Peyer's patch (tissue), 4 donors: ENCODE results near the gene KLHL30. TPM values are rescaled to one million over a fixed set of nuclear protein-coding genes. Genes with fewer than 3 reads are reported as not detected.

Source experiments
- DNase-seq, 3 donors: peaks; one replicate each; pipeline ENCODE4 v3.0.0-alpha.2; 2017 to 2019
- H3K27ac ChIP-seq, 4 donors: fragments of 200-600 bp; sonication (generic); one replicate each; pipeline ENCODE4 v1.5.1; 2016 to 2019
- H3K27me3 ChIP-seq, 2 donors: fragments of 200-600 bp; sonication (generic); one replicate each; pipeline ENCODE4 v1.5.1; 2019
- H3K36me3 ChIP-seq, 3 donors: fragments of 200-600 bp; sonication (generic); one replicate each; pipeline ENCODE4 v1.5.1; 2016 to 2019
- H3K4me1 ChIP-seq, 4 donors: fragments of 200-600 bp; sonication (generic); one replicate each; pipeline ENCODE4 v1.5.1; 2016 to 2019
- H3K4me3 ChIP-seq, 4 donors: fragments of 200-600 bp; sonication (generic); 1 replicate in 3 of 4; 2 replicates in 1 of 4; pipeline ENCODE4 v1.5.1; 2016 to 2019; ENCODE audit warnings: mild to moderate bottlenecking in 1 of 4
- H3K9me3 ChIP-seq, 4 donors: fragments of 200-600 bp; sonication (generic); one replicate each; pipeline ENCODE4 v1.5.1; 2016 to 2019; ENCODE audit warnings: mild to moderate bottlenecking in 1 of 4
- POLR2A ChIP-seq, 2 donors: fragments of 450-650 bp; IDR thresholded peaks; one replicate each; pipeline ENCODE4 v1.5.1; 2017; ENCODE audit warnings: antibody characterized with exemption in 2 of 2, mild to moderate bottlenecking in 2 of 2, moderate library complexity in 2 of 2
- total RNA-seq, 4 donors: library from RNA; depleted of rRNA; stranded (reverse); fragments of >200 nt; gene quantifications; one replicate each; pipeline ENCODE4 v1.1.0, GENCODE V29; 2016
- TF ChIP-seq, protein P1 (sequence below), 6 experiments: fragments of 450-650 bp in 4 of 6; fragments of 200-600 bp in 2 of 6; sonication (generic) in 1 of 6; IDR thresholded peaks; one replicate each; pipeline ENCODE4 v1.5.1; 2017 to 2019; ENCODE audit warnings: antibody characterized with exemption in 6 of 6, mild to moderate bottlenecking in 3 of 6, moderate library complexity in 1 of 6

KLHL30 gene
- total RNA-seq, 4 donors from 2014 or later, result 0.27 to 0.28 TPM; not detected in 2

GRCh38 chr2:238160206-238161129 lies 22.0 kb downstream of the KLHL30 start:
- peaks cover 0 to 23% of the 10 kb centered on the region in 2 donors for H3K27me3 ChIP-seq
- no peaks in the 10 kb centered on the region for H3K36me3 ChIP-seq
- H3K27ac ChIP-seq, result no peak overlapping the region
- H3K4me1 ChIP-seq, result peaks cover 0 to 31% (median 14%) of the 10 kb centered on the region in 4 donors
- TF ChIP-seq POLR2A (IDR thresholded peaks at IDR 0.05), result no peak
- TF ChIP-seq, protein P1, sequence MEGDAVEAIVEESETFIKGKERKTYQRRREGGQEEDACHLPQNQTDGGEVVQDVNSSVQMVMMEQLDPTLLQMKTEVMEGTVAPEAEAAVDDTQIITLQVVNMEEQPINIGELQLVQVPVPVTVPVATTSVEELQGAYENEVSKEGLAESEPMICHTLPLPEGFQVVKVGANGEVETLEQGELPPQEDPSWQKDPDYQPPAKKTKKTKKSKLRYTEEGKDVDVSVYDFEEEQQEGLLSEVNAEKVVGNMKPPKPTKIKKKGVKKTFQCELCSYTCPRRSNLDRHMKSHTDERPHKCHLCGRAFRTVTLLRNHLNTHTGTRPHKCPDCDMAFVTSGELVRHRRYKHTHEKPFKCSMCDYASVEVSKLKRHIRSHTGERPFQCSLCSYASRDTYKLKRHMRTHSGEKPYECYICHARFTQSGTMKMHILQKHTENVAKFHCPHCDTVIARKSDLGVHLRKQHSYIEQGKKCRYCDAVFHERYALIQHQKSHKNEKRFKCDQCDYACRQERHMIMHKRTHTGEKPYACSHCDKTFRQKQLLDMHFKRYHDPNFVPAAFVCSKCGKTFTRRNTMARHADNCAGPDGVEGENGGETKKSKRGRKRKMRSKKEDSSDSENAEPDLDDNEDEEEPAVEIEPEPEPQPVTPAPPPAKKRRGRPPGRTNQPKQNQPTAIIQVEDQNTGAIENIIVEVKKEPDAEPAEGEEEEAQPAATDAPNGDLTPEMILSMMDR (IDR thresholded peaks at IDR 0.05), result peak in 1 of 6 experiments; percentile 16
- H3K9me3 ChIP-seq, result no peaks in the 10 kb centered on the region
- peak overlapping the region in 1 of 4 donors; percentile 2 for H3K4me3 ChIP-seq
- DNase-seq, result peak in 2 of 3 donors; percentile 34 to 50

GRCh38 chr2:238161291-238162051 lies 23.0 kb downstream of the KLHL30 start:
- peak in 1 of 3 donors; percentile 42 for DNase-seq
- no peak for TF ChIP-seq POLR2A (IDR thresholded peaks at IDR 0.05)
- TF ChIP-seq, protein P1 (IDR thresholded peaks at IDR 0.05), result no peak
- H3K4me3 ChIP-seq, result no peak overlapping the region
- no peaks in the 10 kb centered on the region for H3K9me3 ChIP-seq
- H3K4me1 ChIP-seq, result peaks cover 0 to 31% (median 14%) of the 10 kb centered on the region in 4 donors
- no peaks in the 10 kb centered on the region for H3K36me3 ChIP-seq
- no peak overlapping the region for H3K27ac ChIP-seq
- H3K27me3 ChIP-seq, result peaks cover 0 to 23% of the 10 kb centered on the region in 2 donors

GRCh38 chr2:238162251-238162845 lies 23.9 kb downstream of the KLHL30 start:
- H3K4me1 ChIP-seq, result peaks cover 0 to 31% (median 14%) of the 10 kb centered on the region in 4 donors
- DNase-seq, result peak in 1 of 3 donors; percentile 43
- H3K4me3 ChIP-seq, result no peak overlapping the region
- peaks cover 0 to 23% of the 10 kb centered on the region in 2 donors for H3K27me3 ChIP-seq
- TF ChIP-seq POLR2A (IDR thresholded peaks at IDR 0.05), result no peak
- TF ChIP-seq, protein P1 (IDR thresholded peaks at IDR 0.05), result no peak
- no peaks in the 10 kb centered on the region for H3K36me3 ChIP-seq
- H3K27ac ChIP-seq, result no peak overlapping the region
- no peaks in the 10 kb centered on the region for H3K9me3 ChIP-seq

DNA sequence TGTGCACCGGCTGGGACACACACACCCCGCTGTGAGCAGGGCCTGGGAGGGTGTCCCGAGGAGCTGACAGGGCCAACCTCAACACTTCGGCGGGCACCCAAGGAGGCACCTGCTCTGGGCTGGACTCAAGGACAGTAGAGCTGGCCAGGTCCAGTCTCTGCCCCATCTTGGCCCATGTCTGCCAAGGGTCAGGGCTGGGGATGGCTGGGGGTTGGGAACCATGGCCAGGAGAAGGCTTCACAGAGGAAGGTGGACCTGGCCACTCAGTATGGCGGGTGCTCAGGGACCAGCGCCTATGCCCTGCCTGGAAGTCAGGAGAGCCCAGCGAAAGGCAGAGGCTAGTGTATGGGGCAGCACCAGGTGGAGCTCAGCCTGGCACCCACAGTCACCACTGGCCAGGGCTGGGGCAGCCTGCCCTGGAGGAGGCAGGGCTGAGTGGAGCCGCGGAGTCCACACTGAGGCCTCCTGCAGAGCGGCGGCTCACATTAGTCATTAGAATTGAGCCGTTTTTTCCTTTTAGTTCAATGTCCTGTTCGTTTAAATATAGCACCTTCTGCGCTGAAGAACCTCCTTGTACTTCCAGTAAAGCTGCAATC lies 24.5 kb downstream of the KLHL30 start:
- Histone ChIP-seq H3K9me3 (no peaks in the 10 kb centered on the region), H3K27ac (no peak overlapping the region), H3K36me3 (no peaks in the 10 kb centered on the region), H3K27me3 (peaks cover 0 to 23% of the 10 kb centered on the region in 2 donors), H3K4me1 (peaks cover 0 to 31% (median 14%) of the 10 kb centered on the region in 4 donors), H3K4me3 (no peak overlapping the region)
- TF ChIP-seq POLR2A (IDR thresholded peaks at IDR 0.05), result no peak
- TF ChIP-seq, protein P1 (IDR thresholded peaks at IDR 0.05), result no peak
- DNase-seq, result no peak
